GM18519 (cell line): Measurements from ENCODE around the gene UBTD1.

Experiments used
- ATAC-seq: cut with Tn5 transposase; IDR thresholded peaks from one replicate; pipeline ENCODE4 v1.9.1; 2021; ENCODE audit warnings: mild to moderate bottlenecking, moderate library complexity; ENCODE audit not compliant: unreplicated experiment, low FRiP score

The UBTD1 gene

GRCh38 chr10:97601268-97602215 lies 102.8 kb downstream of the UBTD1 start:
- no peak for ATAC-seq

- ATAC-seq = no peak
Measured at GRCh38 chr10:97607095-97607636, 108.4 kb downstream of the UBTD1 start.

- no peak for ATAC-seq
Measured at GRCh38 chr10:97608991-97609561, 110.4 kb downstream of the UBTD1 start.

GRCh38 chr10:97611473-97611872 lies 112.7 kb downstream of the UBTD1 start:
- no peak for ATAC-seq

GRCh38 chr10:97612386-97612785 lies 113.7 kb downstream of the UBTD1 start:
- ATAC-seq = no peak

- ATAC-seq = no peak
Measured at GRCh38 chr10:97618285-97618684, 119.6 kb downstream of the UBTD1 start.

GRCh38 chr10:97618733-97619132 lies 120.0 kb downstream of the UBTD1 start:
- no peak for ATAC-seq
